Adrenal gland (tissue), 5 donors: ENCODE data around the gene RDX.

Source experiments
- CTCF ChIP-seq, 6 experiments: fragments of 450-650 bp in 4 of 6; fragments of 200-600 bp in 2 of 6; sonication (generic) in 1 of 6; IDR thresholded peaks; 1 replicate in 5 of 6; 2 replicates in 1 of 6; pipeline versions ENCODE4 v1.5.1 to v1.8.0; 2016 to 2021; ENCODE audit warnings: antibody characterized with exemption in 6 of 6, mild to moderate bottlenecking in 2 of 6, moderate library complexity in 1 of 6
- POLR2A ChIP-seq, 2 donors: fragments of 450-650 bp; IDR thresholded peaks; one replicate each; pipeline ENCODE4 v1.6.1; 2017; ENCODE audit warnings: antibody characterized with exemption in 2 of 2, mild to moderate bottlenecking in 2 of 2, moderate library complexity in 1 of 2
- donor health status: DM: no; HTN: no; CAD: no.

GRCh38 chr11:110301032-110301431, 4.6 kb upstream of the RDX start:
- TF ChIP-seq CTCF (IDR thresholded peaks at IDR 0.05) (no peak), POLR2A (IDR thresholded peaks at IDR 0.05) (no peak)
